CD4-positive, alpha-beta T cell treated with Interferon alpha-2 for 1 hour (primary cell): Measurements from ENCODE around the gene SHROOM1.
"Not testable (repeated sequence)": the region's sequence is repeated elsewhere in the genome, so short reads cannot be mapped to it uniquely, and the experiment has no call there.

Experiments used
- DNase-seq, 2 donors: peaks; one replicate each; pipeline ENCODE4 v3.0.0-alpha.2; 2020 to 2022

SHROOM1 gene, protein sequence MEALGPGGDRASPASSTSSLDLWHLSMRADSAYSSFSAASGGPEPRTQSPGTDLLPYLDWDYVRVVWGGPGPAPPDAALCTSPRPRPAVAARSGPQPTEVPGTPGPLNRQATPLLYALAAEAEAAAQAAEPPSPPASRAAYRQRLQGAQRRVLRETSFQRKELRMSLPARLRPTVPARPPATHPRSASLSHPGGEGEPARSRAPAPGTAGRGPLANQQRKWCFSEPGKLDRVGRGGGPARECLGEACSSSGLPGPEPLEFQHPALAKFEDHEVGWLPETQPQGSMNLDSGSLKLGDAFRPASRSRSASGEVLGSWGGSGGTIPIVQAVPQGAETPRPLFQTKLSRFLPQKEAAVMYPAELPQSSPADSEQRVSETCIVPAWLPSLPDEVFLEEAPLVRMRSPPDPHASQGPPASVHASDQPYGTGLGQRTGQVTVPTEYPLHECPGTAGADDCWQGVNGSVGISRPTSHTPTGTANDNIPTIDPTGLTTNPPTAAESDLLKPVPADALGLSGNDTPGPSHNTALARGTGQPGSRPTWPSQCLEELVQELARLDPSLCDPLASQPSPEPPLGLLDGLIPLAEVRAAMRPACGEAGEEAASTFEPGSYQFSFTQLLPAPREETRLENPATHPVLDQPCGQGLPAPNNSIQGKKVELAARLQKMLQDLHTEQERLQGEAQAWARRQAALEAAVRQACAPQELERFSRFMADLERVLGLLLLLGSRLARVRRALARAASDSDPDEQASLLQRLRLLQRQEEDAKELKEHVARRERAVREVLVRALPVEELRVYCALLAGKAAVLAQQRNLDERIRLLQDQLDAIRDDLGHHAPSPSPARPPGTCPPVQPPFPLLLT

DNA sequence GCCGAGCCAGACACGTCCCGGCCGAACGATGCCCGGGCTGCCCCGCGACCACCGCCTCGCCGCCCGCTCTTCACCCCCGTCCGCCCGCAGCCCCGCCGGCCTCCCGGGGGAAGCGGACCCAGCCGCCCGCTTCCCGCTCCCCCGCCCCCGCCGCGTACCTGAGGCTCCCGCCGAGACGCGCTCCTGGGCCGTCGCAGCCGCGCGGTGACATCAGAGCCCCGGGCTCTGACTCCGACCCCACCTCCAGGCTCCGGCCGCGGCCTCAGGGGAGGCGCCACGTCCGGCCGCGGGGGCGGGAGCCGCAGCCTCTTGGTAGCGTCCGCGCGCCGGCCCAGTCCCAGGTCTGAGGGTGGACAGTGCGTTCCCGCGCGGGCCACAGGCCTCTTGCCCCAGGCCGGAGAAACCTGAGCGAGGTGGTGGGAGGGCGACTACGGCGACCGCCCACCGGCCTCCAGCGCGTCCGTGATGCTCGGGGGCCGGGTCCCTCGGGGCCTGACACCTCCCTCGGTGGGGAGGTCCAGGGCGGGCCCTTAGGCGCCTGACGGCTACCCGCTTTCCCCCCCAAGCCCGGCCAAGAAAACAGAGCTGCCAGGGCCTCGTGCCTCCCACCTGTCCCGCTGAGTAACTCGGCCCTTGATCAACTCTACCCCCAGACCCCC is at the start of gene SHROOM1:
Gene SHROOM1, minus strand, starts transcription at position 212 of the 659 bp plus-strand sequence. CDS start 4,507 bp downstream, outside the sequence.
- peak in 1 of 2 donors; percentile 12 for DNase-seq

DNA sequence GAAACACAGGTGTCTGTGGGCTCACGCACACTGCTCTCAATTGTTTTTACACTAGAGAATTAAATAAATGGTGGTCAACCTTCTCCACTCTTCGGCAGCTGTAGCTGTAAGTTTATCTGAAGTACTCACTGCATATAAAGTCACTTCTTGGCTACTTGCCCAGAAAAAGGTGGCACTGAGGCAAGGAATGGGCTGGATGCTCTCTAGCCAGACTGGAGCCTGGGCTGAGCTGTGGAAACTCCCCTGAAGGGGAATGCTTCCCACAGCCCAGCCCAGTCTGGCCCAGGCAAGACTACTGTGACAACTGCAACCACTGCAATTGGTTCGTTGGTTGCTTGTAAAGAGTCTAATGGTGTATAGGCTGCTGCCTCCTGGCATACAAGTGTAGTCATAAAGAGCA is 47.5 kb upstream of the SHROOM1 start:
- DNase-seq, result no peak

DNA sequence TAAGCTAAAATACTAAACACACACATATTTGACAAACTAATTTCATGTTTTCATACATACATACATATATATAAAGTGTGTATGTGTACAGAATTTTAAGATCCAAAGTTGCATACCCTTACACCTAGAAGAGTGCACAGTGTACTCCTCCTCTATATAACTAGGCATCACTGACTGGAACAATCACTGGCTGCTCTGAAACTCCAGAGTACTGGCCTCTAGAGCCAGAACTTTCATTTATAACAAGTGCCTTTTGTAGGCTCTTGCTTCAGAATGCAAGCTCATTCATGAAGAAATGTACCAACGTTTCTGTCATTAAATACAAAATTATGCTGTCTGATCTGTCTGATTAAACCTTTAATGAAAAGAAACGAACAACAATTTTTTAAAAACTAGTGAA is 47.0 kb upstream of the SHROOM1 start:
- no peak for DNase-seq

DNA sequence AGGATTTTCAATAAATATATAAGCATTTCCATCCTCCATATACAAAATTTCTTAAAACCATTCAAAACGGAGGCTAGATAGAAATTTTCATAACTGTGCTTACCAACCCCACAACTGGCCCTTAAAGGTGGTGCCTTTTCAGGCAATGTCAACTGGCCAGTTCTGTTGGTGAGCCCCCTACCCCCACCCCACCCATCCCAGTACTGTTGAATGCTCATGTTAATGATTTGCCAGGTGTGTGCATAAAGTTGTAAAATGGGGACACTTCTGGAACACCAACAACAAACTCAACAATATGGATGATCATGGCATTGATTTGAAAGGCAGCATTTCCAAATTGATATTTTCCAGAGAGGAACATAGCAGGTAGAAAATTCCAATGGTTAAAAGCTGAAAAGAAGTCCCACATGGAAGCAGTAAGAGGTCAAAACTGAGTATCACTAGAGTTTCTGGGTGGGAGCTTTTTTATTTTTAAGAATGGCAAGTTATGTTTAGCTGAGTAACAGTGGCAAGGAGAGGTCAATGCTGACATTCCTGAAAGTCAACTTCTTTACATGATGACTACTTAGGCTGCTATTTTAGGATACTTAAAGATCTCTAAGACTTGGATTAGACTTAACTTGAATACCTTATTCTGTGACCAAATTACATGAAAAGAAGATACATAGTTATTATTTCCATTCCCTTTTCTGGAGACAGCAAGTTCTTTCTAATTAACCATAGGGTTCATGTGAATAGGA is 45.7 kb upstream of the SHROOM1 start:
- DNase-seq, result no peak

DNA sequence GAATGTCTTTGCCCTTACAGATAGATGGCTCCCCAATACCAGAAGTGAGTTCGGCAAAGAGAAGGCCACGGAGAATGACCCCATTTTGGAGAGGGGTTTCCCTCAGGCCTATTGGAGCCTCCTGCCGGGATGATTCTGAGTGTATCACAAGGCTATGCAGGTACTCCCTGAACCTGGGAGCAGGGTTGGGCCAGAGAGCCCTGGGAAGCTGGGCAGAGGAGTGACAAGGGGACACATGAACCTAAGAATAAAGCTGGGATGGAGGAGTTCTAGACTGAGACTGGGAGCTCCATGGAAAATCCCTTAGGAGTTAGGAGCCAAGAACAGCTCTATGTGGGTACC is 43.5 kb upstream of the SHROOM1 start:
- no peak for DNase-seq

DNA sequence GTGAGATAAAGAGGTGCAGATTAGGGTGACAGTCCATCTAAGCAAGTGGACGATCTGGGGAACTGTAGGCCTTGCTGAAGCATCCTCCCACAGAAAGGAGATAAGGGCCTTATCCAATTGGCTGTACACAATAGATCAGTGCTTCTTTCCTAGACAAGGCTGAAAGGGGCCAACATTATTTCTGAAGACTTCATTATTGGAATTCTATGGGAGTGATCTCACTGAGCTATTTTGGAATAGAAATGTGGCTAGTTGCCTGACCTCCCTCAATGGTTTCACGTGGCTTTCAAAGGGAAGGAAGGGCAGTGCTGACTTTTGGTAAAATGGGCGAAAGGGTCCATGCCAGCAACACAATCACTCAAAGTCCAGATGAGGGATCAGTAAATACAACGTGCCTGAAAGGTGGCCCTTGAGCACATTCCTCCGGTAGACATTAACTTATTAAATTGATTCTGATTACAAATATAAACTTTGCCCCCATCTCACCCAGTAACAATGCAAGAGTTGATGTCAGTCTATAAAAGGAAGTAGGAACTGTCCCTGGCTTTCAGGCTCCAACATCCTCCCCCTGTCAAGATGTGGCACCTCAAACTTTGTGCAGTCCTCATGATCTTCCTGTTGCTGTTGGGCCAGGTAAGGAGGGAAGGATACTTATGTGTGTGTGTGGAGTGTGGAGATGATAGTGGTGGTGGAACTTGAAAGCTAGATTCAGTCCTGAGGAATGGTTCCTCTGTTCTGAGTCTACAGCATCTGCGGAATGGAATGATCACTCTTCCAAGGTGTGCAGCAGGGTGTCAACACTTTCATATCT is 42.9 kb upstream of the SHROOM1 start, which contains the start of gene LEAP2:
Gene LEAP2, plus strand, starts transcription at position 550 of the 811 bp plus-strand sequence. Its CDS starts 27 bp downstream, at position 577.
- no peak for DNase-seq

DNA sequence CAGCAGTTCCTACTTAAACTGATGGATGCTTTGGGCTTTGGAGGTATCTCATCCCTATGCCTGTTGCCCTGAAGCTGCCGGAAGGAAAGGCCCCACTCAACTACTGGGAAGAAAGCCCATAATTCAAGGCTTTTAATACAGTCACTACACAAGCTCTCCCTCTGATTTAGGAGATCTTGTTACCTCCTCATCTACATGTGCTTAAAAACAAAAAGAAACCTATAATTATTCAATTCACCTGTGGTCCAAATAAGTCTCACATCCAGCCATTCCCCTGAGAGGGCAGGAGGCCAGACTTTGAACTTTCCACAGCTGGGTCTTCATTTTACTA is 42.3 kb upstream of the SHROOM1 start:
- no peak for DNase-seq

DNA sequence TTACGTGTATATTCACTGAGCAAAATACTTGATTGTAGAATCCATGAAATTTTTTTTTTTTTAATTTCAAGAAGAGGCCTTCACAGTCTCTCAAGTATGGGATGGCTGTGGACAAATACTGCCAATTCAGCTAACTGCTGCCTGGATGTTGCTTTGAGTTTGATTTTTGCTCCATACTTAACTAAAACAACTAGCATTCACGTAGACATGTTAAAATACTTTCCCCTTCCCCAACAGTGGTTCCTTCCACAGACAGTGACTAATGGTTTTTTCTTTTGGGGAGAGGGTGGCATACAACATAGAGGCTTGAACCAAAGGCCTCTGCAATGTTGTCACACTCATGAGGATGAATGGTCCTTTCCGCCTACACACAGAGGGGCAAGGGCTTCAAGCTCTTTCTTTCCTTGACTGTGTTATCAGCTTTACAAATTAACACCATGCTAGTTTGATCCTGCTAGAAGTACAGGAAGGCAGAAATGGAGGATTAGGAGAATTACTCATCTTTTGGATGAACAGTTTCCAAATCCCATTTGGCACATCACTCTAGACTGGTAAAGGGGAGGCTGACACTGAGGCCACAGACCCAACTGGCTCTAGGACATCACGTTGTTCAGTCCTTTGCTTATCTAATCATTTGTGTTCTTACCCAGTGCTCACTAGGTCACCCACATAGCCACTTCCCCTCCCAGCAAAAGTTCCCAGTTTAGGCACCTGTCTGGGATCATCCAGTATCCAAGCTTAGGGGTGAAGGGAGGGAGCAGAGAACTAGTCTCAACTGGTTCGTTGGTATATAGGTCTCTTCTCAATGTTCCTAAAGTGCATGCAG is 41.2 kb upstream of the SHROOM1 start:
- no peak for DNase-seq

DNA sequence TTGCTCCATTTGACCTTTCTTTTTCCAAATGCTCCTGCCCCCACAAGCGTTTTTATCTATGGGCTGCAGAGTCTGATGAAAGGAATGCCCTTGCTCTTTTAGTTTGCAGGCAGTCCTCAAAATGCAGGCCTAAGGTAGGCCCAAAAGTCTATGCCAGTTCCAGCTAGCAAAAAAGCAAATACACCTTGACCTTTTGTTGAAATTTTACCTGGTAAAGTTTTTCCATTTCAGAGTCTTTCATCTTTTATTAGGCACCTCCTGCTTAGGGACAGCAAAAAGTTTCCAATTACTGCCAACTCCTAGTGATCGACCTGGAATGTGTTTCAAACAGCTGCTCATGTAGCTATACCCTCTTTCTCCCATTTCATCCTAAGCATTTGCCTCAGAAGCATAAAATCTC is 40.4 kb upstream of the SHROOM1 start:
- no peak for DNase-seq

DNA sequence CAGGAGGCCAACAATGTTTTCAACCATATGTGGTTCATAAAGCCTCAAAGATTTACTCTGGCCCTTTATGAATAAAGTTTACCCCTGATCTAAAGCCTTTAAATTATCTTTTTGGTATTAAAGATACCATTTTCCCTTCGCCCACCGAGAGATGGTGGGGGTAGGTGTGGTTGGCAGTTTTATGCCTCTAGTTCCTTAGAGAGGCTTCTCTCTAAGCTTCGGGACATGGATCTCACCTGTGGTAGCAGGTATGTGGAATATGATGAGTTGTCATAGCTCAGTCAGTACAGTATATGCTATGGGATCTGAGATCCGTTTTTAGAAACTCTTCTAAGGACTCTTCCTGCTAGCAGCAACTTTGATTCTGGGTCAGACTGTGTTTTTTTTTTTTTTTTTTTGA is 38.3 kb upstream of the SHROOM1 start:
- DNase-seq, result no peak

DNA sequence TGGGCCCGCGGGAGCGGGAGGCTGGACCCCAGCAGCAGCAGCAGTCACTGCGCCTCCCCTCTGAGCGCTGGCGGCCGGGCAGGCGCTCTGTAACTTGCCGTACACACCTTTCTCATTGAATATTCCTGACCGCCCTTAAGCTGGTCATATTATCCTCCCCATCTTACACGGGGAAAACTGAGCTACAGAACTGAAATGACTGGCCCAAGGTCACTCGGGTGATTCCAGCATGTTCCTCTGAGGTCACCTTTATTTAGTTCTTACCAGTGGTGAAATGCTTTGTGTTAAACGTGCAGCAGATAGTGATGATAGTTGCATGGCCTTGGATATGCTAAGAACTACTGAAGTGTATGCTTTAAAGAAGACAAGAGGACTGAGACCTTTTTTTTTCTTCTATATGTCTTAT is 36.6 kb upstream of the SHROOM1 start:
- DNase-seq, result no peak

DNA sequence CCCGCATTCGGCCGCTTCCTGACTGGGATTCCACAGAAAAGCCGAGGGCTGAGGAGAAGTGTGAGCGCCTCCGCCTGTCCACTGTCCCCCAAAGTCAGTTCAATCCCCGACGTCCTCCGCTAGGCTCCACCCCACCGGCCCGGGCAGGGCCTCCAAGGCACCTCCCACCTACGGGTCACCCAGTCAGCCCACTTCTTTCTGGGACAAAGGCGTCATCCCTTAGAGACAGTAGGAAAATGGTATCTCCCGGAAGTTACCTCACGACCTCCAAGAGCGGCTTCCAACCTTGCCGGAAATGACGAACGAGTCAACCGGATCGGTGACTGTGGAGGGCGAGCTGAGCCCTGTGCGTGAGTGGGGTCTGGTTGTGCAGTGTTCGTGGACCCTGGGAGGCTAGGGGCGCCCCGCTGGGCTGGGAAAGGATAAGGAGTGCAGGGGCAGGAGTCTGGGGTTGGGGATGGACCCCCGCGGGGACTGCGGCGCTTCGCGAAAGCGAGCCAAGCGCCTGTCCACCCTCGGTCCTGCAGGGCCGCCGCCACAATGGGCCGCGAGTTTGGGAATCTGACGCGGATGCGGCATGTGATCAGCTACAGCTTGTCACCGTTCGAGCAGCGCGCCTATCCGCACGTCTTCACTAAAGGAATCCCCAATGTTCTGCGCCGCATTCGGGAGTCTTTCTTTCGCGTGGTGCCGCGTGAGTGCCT is 36.0 kb upstream of the SHROOM1 start, which contains the start of the genes GDF9 and UQCRQ:
Gene GDF9, minus strand, starts transcription at position 128 of the 704 bp plus-strand sequence. CDS start 1,936 bp downstream, outside the sequence.
Gene UQCRQ, plus strand, starts transcription at position 301 of the 704 bp plus-strand sequence. Its CDS starts 240 bp downstream, at position 541.
- peak; percentile 97 to 98 for DNase-seq

DNA sequence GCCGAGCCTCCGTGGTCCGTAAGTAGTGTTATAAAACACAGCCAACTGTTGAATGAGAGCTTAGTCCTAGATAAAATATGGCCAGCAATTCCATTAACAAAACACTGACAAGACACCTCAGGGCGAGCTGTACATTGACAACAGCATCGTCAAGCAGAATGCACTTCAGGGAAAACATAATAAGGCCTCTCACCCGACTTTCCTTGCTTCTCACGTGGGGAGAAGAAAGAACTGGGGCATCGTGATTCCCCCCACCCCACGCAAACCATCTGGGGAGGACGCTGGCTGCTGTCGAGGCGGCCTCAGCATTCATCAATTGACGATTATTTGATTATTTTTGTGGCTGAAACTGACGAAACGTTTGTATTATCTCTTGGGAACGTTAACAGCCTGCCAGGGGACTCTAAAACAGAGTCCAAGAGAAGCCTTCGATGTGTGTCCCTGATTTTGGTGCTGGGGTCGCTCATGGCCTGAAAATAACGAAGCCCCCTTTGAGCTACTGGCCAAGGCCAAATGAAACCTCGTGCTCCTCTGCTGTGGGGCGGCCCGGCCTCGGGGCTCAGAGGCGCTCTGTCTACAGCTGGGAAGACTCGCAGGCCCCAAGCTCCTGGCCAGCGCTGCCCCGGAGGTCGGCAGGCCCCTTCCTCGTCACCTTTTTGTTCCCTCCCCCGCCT is 35.4 kb upstream of the SHROOM1 start:
- no peak for DNase-seq

DNA sequence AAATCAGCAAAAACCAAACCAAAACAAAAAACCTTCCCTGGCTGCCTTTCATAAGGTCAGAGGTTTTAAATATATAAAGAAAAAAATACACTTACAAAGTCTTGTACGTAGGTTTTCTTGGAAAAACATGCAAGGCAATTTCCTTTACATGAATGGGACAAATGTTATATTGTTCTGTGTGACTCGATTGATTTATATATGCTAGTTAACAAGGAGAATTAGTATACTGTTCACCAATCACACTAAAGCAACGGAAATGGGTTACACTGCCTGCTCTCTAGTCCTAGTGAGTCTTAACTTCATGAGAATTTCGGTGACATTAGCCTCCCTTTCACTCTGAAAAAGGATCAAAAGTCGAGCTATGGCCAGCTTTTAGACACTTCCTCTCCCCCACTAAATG is 30.3 kb upstream of the SHROOM1 start:
- no peak for DNase-seq

DNA sequence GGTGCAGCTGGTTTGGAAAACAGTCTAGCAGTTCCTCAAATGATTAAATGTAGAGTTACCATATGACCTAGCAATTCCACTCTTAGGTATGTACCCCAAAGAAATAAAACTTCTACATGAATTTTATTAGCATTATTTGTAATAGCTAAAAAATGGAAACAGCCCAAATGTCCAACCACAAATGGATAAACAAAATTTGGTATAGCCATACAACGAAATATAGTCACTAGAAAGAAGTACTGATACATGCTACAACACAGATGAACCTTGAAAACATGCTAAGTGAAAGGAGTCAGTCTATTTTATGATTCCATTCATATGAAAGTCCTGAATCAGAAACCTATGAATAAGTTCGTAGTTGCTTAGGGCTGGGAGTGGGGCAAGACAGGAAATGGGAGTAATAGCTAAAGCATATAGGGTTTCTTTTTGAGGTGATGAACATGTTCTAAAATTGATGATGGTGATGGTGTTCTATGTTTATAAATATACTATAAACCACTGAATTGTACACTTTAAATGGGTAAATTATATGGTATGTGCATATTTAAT is 29.5 kb upstream of the SHROOM1 start:
- no peak for DNase-seq

DNA sequence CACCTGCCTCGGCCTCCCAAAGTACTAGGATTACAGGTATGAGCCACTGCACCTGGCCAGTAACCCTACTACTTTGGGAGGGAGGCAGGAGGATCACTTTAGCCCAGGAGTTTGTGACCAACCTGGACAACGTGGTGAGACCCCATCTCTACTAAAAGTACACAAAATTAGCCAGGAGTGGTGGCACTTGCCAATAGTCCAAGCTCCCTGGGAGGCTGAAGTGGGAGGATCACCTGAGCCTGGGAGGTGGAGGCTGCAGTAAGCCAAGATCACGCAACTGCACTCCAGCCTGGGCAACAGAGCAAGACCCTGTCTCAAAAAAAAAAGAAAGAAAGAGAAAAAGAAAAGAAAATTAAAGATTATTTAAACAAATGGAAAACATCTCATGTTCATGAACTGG is 25.6 kb upstream of the SHROOM1 start:
- no peak for DNase-seq

DNA sequence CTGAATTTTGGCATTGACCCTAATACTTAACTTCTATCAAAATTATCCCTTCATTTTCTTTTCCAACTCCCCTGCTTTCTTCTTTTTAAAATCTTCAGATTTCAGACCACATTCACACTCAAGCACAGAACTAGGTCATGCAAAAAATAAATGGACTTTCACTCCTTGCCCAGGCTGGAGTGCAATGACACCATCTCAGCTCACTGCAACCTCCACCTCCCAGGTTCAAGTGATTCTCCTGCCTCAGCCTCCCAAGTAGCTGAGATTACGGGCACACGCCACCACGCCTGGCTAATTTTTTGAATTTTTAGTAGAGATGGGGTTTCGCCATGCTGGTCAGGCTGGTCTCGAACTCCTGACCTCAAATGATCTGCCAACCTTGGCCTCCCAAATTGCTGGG is 24.5 kb upstream of the SHROOM1 start:
- not testable (repeated sequence) for DNase-seq

DNA sequence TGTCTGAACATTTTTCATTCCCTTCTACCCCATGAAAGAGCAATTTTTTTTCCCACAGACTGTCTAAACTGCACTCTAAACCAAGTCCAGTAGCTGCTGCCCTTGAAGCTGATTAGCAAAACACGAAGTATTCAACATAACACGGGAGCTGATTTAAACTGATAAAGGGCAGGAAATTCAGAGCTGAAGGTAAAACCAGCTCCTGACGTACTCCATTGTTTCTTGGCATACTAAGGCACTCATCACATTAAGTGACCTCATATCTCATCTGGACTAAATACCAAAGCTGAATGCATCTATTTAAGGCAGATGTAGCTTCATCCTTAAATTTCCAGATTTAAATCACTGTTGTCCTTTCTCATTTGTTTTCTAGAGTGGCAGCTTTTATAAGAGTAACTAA is 23.9 kb upstream of the SHROOM1 start:
- DNase-seq, result no peak

DNA sequence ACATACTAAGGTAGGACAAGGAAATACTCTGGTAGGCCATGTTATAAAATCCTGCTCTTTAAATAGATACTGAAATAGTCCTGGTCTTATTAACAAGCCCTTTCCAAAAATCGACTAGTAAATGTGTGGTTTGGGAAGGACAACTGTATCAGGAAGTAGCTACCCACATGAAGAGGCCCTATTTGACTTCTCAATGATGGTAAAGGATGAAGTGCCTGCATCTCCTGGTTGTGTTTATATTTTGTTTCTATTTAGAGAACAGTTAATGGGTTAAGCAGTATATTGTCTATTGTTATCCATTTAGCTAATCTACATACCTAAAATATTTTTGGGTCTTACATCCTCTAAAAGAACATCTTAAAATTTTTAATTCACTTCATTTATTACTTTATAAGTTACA is 23.3 kb upstream of the SHROOM1 start:
- no peak for DNase-seq
